Panc1 (cell line): ENCODE data around the gene LRGUK.

ENCODE experiments used
- CTCF ChIP-seq: fragments of 450-650 bp; IDR thresholded peaks from 2 replicates; pipeline ENCODE4 v1.5.1; 2017; ENCODE audit warnings: mild to moderate bottlenecking
- POLR2AphosphoS5 ChIP-seq: IDR thresholded peaks from 2 replicates; pipeline ENCODE4 v1.6.1; 2012; ENCODE audit warnings: mild to moderate bottlenecking, low read depth, low read length, moderate library complexity

GRCh38 chr7:134200970-134201369 lies 73.8 kb downstream of the LRGUK start:
- TF ChIP-seq CTCF (no peak), POLR2AphosphoS5 (no peak)
